Endometrium (tissue), 2 donors: Measurements from ENCODE around the gene IRX4.
"Not testable (repeated sequence)": the region's sequence is repeated elsewhere in the genome, so short reads cannot be mapped to it uniquely, and the experiment has no call there.

Source experiments
- FAIRE-seq: peaks from 2 replicates; lab custom pipeline; 2012; peaks lifted over from hg19 to GRCh38; lab: Jason Lieb, UNC
- donor health status: control.
- donor health status: control.

IRX4 gene

DNA sequence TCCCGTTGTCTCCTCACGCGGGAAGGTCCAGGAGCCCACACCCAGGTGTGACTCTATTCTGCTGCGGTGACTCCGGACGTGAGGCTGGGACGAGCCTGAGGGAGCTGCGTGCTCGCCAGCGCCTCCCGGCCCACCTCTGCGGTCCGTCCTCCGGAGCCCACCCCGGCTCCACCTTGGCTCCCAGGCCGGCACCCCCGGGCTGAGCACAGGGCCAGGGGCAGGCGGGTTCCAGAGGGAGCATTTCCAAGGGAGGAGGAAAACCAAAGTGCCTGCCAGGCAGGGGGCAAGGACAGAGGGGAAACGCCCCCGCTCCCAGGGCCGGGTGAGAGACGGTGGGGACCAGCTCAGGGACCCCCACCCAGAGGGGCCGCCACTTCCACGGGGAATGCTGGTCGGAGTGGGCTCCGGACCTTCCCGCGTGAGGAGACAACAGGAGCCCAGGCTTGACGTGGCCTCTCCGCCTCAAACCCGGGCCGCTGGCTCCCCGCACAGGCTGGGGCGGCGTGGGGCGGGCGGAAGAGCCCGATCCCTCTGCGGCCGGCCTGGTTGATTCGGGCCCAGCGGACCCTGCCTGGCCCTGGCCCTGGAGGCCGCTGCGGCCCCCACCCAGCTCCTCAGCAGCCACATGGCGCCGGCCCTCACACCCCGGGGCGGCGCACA lies 26.0 kb downstream of the IRX4 start:
- no peak for FAIRE-seq

DNA sequence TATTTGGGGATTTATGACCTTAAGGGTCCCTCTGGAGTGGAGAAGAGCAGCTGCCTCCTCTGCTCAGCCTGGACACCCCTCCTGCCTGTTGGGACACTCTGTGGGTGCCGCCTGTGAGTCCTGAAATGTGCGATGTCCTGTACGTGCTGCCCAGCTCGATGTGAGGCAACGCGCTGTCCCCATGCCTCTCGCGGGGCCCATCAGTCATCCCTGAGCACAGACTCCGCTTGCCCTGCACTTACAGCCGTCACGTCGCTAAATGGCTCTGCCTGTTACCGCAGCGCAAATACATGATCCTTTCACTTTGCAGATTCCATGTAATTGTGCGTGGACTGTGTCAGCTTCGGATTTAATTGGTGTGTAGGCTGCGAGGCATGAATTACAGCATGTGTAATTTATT lies 27.1 kb downstream of the IRX4 start:
- FAIRE-seq, result no peak

DNA sequence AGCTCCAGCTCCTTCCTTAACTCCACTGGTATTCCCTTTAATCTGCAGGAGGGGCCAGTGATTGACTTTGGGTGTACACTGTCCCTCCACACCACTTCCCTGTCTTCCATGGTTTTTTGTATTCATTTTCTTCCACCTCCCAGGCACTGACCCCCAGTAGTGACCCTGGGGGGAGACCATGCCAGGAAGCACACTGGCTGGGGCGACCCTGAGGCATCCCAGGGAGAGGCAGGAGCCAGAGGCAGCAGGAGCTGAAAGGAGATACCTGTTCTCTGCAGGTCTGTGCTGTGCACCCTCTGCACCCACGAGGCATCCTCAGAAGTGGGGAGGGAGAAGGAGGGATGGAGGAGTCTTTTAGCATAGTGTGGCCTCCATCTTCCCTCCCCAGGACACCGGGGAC lies 27.6 kb downstream of the IRX4 start:
- FAIRE-seq, result no peak

GRCh38 chr5:1853531-1853930 lies 29.2 kb downstream of the IRX4 start:
- no peak for FAIRE-seq

DNA sequence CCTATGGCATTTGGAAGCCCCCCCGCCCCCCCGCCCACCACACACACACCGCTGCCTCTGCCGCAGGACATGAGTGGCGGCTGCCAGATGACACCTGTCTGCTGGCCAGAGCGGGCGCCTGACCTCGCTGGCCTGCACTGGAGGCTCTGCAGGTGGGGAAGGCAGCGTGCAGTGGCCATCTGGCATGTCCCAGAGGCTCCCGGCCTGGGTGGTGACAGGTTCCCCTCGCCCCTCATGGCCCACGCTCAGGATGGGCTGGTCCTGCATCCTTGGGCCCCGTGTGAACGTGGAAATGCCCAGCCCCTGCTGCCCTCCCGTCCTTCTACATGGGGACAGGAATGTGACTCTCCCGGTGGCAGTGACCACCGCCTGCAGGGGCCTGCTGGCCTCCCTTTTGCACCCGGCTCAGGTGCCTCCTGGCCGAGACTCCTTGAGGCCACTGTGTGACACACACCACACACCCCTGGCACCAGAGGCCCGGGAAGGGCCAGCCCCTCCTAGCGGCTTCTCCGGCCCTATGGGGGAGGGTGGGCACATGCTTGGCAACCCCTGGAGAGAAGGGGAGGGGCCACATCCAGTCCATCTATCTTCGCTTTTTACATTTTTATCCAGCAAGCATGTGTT lies 30.3 kb downstream of the IRX4 start:
- FAIRE-seq, result no peak

DNA sequence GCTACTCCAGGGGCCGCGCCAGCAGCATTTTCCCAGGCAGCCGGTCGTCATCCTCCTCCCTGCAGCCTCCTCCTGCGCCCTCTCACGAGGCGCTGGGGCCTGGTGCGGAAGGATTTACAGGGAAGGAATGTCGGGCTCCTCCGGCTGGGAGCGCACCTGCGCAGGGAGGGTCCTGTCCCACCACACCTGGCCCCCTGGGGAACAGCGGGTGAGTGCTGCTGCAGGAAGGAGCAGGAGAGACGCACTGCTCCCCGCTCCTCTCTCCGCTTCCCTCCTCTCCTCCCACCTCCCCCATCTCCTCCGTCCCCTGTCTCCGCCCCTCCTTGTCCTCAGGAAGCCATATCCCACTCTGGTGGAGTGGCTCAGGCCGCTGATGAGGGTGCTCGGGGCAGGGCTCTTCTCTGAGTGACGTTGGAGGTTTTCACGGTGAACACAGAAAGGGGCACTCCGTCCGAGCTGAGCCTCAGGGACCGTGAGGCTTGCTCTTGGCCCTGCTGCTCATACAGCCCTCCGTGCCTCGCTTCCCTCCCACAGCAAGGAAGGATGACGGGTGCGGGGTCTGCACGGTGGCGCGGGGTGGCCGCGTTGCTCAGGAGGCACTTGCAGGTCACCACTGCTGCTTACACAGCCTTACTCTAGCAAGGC lies 31.3 kb downstream of the IRX4 start:
- no peak for FAIRE-seq

GRCh38 chr5:1850324-1851154 lies 32.2 kb downstream of the IRX4 start:
- no peak for FAIRE-seq

- no peak for FAIRE-seq
Observed at GRCh38 chr5:1847611-1848010, 35.1 kb downstream of the IRX4 start.

DNA sequence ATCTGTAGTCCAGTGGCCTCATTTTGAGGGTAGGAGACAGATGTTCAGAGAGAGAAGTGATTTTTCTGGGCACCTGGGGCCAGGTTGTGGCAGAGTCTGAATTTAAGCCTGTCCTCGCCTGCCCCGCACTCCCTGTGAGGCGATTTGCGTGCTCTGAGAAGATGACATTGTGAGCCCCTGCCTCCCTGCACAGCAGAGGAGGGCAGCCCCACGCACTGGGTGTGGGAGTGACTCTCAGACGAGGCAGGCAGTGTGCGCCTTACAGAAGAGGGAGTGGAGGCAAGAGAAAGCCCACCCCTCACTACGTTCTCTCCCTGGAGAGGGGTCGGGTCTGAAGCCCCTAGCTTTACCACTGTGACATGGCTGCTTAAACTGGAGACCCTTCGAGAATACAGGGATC lies 35.7 kb downstream of the IRX4 start:
- FAIRE-seq, result no peak

DNA sequence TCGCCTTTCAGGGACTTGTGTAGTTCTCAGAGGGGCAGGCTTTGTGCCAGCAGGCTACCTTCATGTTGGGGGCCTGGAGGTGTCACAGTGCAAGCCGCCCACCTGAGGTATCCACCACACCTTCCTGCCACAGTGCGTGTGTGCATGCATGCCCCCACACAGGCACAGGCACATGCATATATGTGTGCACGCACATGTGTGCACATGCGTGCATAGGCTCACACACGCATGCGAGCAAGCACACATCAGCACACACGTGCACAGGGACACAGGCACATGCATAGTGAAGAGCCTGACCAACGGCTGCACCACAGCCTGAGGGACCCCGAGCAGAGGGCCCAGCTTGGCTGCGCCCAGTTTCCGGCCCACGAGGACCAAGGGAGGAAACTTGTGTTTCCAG lies 36.1 kb downstream of the IRX4 start:
- no peak for FAIRE-seq

DNA sequence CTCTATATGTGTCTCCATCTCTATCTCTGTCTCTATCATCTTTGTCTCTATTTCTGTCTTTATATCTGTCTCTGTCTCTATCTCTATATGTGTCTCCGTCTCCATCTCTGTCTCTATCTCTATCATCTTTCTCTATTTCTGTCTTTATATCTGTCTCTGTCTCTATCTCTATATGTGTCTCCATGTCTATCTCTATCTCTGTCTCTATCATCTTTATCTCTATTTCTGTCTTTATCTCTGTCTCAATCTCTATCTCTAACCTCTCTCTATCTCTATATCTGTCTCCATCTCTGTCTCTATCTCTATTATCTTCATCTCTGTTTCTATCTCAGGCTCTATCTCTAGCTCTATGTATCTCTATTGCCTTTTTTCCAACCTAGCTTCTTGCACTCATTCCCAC lies 37.0 kb downstream of the IRX4 start:
- FAIRE-seq, result no peak

GRCh38 chr5:1844708-1845436 lies 37.9 kb downstream of the IRX4 start:
- no peak for FAIRE-seq

DNA sequence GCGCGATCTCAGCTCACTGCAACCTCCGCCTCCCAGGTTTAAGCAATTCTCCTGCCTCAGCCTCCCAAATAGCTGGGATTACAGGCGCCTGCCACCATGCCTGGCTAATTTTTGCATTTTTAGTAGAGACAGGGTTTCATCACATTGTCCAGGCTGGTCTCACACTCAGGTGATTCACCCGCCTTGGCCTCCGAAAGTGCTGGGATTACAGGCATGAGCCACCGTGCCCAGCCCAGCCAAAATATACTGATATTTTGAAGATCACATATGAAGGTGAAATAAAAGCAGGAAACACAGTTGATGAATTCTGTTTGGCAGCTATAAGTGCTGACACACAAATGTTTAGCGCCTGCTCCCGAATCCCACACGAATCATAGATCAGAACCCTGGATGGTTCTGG lies 39.0 kb downstream of the IRX4 start:
- FAIRE-seq, result not testable (repeated sequence)

- FAIRE-seq, result no peak
Observed at GRCh38 chr5:1842004-1842819, 40.5 kb downstream of the IRX4 start.

DNA sequence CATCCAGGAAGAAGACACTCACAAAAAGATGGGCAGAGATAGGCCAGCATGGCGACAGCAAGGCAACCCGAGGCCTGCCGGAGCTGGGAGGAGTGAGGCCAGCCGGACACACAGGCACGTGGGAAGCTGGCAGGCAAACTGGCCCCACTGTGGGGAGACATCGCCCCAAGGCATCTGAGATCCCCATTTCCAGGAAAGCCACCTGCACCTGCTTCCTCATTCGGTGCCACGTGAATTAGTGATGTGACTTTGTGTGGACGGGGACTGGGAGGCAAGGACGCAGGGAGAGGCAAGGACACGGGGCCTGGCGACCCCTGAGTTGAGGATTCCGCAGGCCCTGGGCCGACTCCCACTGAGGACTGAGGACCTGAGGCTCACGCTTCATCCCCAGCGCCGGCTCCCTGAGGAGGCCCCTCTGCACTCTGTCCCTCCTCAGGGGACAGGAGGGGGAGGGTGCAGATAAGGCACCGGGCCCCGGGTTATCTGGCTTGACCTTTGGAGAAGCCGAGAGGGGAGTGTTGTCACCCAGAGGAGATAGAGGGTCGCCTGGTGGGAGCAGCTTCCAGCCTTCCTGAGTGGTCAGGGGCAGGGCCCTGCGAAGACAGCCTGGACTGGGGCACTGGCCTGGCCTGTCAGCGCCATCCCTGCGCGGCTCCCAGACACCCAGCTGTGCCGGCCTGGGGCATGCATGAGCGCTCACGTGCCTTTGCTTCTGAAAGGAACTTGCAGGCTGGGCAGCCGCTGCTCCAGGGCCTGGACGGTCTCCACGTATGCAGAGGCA lies 41.8 kb downstream of the IRX4 start:
- no peak for FAIRE-seq

GRCh38 chr5:1840071-1840547 lies 42.6 kb downstream of the IRX4 start:
- FAIRE-seq, result no peak

- no peak for FAIRE-seq
Observed at GRCh38 chr5:1838013-1838412, 44.7 kb downstream of the IRX4 start.

GRCh38 chr5:1836891-1837880 lies 45.5 kb downstream of the IRX4 start:
- FAIRE-seq, result no peak
